PFSK-1 (cell line): ENCODE data around the gene SLC9A9.

Source experiments
- FOXP2 ChIP-seq: optimal IDR thresholded peaks from 2 replicates; pipeline ENCODE3; 2011; ENCODE audit warnings: borderline replicate concordance, control low read depth, inconsistent platforms; ENCODE audit not compliant: insufficient read depth; ENCODE audit errors: extremely low read length, extremely low read depth
- POLR2AphosphoS5 ChIP-seq: IDR thresholded peaks from 2 replicates; pipeline ENCODE4 v1.6.1; 2012; ENCODE audit warnings: low read depth, mild to moderate bottlenecking, control low read depth, low read length, moderate library complexity
- SIN3A ChIP-seq: IDR thresholded peaks from 2 replicates; pipeline ENCODE4 v1.6.1; 2012; ENCODE audit warnings: mild to moderate bottlenecking, low read length, moderate library complexity, borderline replicate concordance; ENCODE audit not compliant: insufficient read depth
- TAF1 ChIP-seq: IDR thresholded peaks from 2 replicates; pipeline ENCODE4 v1.6.1; 2012; ENCODE audit warnings: low read length, control low read depth, borderline replicate concordance; ENCODE audit not compliant: insufficient read depth
- TF ChIP-seq, protein P1 (sequence below), 2 experiments: IDR thresholded peaks; 2 replicates each; pipeline versions ENCODE4 v1.6.1 to v1.8.0; 2011 to 2012; ENCODE audit warnings: low read depth in 2 of 2, low read length in 2 of 2, control low read depth in 1 of 2, inconsistent platforms in 1 of 2, mild to moderate bottlenecking in 1 of 2, moderate library complexity in 1 of 2; ENCODE audit not compliant: insufficient read depth in 1 of 2

DNA sequence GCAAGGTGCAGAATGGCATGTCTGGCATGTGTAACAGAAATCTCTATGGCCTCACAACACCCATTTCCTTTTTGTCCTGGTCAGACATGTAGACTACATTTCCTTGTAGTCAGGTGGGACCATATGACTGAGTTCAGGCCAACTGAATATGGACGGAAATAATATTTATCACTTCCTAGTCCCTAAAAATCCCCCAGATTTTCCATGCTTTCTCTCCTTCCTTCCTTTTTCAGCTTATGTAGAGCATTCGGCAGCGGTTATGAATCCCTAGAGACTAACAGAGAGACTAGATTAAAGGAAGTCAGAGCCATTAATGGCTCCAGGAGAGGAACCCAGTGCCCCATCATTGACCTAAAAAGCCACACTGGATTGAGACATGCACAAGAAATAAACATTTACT is 35.8 kb downstream of the SLC9A9 start:
- TF ChIP-seq POLR2AphosphoS5 (no peak), TAF1 (no peak), SIN3A (no peak), FOXP2 (no peak)
- TF ChIP-seq, protein P1, sequence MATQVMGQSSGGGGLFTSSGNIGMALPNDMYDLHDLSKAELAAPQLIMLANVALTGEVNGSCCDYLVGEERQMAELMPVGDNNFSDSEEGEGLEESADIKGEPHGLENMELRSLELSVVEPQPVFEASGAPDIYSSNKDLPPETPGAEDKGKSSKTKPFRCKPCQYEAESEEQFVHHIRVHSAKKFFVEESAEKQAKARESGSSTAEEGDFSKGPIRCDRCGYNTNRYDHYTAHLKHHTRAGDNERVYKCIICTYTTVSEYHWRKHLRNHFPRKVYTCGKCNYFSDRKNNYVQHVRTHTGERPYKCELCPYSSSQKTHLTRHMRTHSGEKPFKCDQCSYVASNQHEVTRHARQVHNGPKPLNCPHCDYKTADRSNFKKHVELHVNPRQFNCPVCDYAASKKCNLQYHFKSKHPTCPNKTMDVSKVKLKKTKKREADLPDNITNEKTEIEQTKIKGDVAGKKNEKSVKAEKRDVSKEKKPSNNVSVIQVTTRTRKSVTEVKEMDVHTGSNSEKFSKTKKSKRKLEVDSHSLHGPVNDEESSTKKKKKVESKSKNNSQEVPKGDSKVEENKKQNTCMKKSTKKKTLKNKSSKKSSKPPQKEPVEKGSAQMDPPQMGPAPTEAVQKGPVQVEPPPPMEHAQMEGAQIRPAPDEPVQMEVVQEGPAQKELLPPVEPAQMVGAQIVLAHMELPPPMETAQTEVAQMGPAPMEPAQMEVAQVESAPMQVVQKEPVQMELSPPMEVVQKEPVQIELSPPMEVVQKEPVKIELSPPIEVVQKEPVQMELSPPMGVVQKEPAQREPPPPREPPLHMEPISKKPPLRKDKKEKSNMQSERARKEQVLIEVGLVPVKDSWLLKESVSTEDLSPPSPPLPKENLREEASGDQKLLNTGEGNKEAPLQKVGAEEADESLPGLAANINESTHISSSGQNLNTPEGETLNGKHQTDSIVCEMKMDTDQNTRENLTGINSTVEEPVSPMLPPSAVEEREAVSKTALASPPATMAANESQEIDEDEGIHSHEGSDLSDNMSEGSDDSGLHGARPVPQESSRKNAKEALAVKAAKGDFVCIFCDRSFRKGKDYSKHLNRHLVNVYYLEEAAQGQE (IDR thresholded peaks at IDR 0.05; ENCODE audit: insufficient read depth in 1 of 2, low read depth in 2 of 2, low read length in 2 of 2): no peak
